Measurements from ENCODE around the gene FASTK.

FASTK gene, protein sequence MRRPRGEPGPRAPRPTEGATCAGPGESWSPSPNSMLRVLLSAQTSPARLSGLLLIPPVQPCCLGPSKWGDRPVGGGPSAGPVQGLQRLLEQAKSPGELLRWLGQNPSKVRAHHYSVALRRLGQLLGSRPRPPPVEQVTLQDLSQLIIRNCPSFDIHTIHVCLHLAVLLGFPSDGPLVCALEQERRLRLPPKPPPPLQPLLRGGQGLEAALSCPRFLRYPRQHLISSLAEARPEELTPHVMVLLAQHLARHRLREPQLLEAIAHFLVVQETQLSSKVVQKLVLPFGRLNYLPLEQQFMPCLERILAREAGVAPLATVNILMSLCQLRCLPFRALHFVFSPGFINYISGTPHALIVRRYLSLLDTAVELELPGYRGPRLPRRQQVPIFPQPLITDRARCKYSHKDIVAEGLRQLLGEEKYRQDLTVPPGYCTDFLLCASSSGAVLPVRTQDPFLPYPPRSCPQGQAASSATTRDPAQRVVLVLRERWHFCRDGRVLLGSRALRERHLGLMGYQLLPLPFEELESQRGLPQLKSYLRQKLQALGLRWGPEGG

DNA sequence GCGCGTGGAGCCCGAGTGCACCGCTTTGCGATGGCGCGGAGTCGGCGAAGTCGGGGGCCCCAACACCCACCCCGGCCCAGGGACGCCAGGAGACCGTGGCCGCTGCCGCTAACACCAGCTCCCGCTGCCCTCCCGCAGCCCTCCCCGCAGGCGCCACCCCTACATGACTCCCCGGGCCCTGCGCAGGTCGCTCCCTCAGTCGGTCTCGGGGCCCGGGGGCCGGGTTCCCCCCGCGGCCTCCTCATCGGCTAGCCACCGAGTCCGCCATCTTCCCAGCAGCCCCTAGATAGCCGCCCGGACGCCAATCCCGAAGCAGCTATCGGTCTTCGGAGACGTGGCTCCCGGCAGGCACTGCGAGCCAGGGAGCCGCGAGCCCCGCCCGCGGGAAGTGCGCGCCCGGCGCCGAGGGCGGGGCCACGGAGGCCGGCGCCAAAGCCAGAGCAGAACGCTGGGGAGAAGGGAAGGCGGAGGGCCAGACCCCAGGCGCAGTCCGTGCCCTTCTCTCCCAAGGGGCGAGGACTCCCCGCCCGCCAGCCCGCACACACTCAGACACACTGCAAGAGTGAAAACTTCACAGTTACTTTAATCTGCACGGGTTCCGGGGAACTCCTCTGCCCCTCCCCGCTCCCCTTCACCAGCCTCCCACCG is at the start of gene FASTK:
Gene FASTK, minus strand, starts transcription at position 288 of the 648 bp plus-strand sequence. Its CDS starts 43 bp downstream, at position 245.
- peak; percentile 85 to 87 for DNase-seq (ENCODE audit: low read depth in 2 of 2)

GRCh38 chr7:151129960-151130591 is 49.5 kb upstream of the FASTK start:
- DNase-seq (ENCODE audit: low read depth in 2 of 2) = no peak

DNA sequence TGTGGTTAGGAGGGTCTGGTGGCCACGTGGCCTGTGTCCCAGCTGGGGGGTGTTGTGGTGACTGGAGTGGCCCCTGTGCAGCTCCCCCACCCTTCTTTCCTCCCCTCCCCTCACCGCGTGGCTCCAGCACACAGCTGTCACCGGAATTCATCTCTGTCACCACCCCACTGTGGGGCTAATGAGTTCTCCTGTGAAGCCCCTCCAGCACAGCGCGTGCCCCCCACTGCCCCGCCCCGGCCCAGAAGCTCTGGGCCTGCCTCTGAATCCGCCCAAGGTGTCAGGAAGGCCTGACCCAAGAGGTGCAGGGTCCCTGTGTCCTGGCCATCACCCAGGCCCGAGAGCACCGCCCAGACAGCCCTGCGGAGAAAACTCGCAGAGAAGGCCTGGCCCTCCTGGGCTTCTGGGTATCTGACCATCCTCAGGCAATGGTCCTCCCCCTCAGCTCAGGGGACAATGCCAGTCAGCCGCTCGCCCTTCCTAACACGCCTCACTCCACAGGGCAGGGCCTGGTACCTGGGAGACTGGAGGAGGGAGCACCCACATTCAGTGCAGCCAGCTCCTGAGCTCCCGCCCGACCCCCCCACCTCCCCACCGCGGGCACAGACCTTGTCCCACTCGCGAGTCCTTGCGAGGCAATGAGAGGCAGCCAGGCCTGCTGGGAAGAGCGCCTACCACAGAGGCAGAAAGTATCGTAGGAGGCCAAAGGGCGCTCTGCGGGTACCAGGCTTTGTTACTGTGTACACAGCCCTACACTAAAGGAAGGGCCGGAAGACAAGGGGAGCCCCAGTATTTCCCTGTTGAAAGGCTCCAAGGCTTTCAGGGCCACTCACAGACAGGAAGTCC is 48.7 kb upstream of the FASTK start:
- DNase-seq (ENCODE audit: low read depth in 2 of 2) = no peak

DNA sequence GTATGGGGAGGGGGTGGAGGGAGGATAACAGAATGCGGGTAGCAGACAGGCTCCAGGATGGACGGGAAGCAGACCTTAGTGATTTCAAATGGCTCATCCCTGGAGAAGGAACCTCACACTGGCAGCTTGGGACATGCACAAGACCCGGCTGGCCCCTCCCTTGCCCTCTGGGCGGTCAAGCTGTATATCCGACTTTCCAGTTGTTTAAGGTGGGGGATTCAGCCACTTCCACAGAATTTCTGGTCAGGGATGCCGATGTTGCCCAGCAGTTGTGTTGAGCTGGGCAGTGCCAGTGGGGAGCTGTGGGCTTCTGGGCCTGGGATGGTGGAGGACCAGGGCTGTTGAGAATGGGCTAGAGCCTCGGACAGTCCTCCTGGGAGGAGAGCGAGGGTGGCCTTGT is 48.1 kb upstream of the FASTK start:
- no peak for DNase-seq (ENCODE audit: low read depth in 2 of 2)

- no peak for DNase-seq (ENCODE audit: low read depth in 2 of 2)
Measured at GRCh38 chr7:151128144-151128543, 47.5 kb upstream of the FASTK start.

DNA sequence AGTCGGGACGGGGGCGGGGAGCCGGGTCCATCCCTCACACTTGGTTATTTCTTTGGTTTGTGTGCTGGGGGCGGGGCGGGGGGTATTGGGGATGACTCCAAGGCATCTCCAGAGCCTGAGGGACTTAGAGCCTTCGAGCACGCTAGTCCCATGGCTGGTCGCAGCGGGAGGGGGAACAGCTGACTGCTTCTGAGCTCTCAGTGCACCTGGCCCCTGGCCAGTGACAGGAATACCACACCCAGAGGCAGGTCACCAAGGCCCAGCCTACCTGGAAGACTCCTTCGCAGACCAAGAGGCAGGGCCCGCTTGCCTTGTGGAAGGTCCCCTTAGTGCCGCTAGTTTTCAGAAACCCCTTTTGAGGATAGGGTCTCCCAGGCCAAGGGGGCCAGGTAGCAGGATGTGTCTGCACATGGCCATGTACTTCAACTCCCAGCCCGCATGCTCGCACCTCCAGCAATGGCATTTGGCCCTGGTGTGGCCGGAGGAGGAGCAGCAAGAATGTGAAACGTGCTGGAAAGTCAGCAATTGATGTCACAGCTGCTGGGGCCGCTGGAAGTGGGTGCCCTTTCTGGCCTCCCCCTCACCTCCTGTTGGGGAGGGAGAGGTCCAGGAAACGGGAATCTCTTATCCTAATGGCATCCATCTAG is 46.0 kb upstream of the FASTK start:
- DNase-seq (ENCODE audit: low read depth in 2 of 2) = no peak

DNA sequence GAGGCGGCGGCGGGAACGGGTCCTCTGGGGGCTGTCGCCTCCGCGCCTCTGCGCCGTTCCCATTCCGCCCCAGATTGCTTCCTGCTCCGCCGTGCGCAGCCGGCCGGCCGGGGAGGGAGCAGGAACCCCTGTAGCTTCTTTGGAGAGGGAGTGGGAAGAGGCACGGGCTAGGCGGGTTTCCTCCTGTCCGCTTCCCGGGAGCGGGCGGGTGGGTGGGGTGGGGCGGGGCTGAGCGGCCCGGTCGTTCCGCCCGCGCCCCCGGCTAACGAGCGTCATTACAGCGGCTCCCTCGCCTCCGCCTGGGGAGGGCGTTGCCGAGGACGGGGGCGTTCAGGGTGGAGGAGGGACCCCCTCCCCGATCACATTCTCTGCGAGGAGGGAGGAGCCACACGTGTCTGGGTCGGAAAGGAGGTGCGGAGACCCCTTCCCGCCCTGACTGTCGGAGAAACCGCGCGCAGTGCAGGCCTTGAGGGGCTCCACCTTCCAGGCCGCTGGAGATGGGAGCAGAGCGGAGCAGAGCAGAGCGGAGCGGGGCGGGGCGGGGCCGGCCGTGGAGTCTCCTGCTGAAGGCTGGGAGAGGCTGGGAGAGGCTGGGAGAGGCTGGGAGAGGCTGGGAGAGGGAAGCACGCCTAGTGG is 45.4 kb upstream of the FASTK start:
- DNase-seq (ENCODE audit: low read depth in 2 of 2) = no peak

DNA sequence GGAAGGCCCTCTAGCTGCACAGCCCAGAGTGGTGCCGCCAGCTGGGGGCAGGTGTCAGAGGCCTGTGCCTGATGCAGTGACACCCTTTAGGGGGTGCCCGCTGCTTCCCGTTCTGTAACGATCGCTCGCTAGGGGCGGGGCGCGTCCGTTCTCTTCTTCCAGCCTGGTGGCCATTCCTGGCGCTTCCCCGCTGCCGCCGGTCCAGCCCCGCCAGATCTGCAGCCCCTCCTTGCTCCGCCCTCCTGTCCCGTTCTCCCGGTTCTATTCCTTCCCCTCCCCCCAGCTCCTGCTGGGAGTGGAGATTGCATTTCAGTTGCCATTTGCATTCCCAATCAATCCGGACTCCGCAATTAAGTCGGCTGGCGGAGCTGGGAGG is 44.8 kb upstream of the FASTK start:
- DNase-seq (ENCODE audit: low read depth in 2 of 2) = no peak

DNA sequence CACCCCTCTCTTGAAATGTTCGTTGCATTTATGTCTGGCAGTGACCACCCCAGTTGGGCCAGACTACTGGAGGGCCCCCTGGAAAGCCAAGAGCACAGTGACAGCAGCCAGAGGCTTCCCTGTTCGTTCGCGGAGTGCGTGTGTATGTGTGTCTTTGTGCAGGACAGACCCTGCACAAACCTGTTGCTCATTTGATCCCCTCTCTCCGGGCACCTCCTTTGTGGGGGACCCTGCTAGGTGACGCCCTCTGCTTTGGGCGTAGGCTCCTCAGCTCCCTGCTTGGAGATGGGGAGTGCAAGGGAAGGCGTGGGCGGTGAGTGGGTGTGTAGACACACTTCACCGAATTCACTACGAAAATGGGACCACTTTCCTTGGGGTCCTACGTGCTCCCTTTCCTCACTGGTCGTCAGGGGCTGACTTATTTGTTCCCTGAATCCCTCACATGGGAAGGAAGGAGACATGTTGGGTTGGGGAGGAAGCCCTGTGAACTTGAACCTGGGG is 44.3 kb upstream of the FASTK start:
- DNase-seq (ENCODE audit: low read depth in 2 of 2) = no peak

- no peak for DNase-seq (ENCODE audit: low read depth in 2 of 2)
Measured at GRCh38 chr7:151124481-151124880, 43.9 kb upstream of the FASTK start.

GRCh38 chr7:151123822-151124464 is 43.3 kb upstream of the FASTK start:
- peak; percentile 50 to 53 for DNase-seq (ENCODE audit: low read depth in 2 of 2)

GRCh38 chr7:151123158-151123821 is 42.7 kb upstream of the FASTK start:
- DNase-seq (ENCODE audit: low read depth in 2 of 2) = no peak

- DNase-seq (ENCODE audit: low read depth in 2 of 2) = no peak
Measured at GRCh38 chr7:151122796-151123157, 42.2 kb upstream of the FASTK start.

- DNase-seq (ENCODE audit: low read depth in 2 of 2) = no peak
Measured at GRCh38 chr7:151122276-151122675, 41.7 kb upstream of the FASTK start.

- no peak for DNase-seq (ENCODE audit: low read depth in 2 of 2)
Measured at GRCh38 chr7:151121380-151122170, 41.0 kb upstream of the FASTK start.

DNA sequence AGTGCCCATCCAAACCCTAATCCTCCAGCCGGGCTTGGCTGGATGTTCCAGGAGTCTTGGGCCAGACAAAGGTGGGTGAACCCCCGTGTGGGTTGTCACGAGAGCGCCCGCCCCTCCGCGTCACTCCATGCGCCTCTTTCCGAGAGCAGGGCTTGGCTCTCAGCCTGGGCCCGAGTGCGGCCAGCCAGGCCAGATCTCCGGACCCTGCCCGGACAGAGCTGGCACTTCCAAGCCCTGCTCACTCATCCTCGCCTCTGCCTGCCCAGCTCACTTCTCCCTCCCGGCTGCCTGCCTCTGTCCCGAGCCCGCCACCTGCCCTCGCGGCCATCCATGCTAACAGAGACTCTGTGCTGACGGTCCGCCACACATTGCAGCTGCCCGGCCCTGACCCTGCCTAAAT is 40.3 kb upstream of the FASTK start:
- no peak for DNase-seq (ENCODE audit: low read depth in 2 of 2)

DNA sequence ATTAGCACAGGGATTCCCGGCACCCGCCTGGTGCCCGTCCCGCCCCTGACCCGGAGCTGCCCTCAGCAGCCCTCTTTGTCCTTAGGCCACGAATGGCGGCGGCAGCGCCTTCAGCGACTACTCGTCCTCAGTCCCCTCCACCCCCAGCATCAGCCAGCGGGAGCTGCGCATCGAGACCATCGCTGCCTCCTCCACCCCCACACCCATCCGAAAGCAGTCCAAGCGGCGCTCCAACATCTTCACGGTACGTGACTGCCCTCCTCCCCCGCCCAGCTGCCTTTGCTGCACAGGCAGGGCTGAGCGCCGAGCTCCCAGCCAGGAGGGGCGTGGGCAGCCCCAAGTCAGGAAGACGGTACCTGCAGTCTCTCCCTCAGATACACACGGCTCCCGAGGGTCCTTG is 39.3 kb upstream of the FASTK start:
- no peak for DNase-seq (ENCODE audit: low read depth in 2 of 2)

DNA sequence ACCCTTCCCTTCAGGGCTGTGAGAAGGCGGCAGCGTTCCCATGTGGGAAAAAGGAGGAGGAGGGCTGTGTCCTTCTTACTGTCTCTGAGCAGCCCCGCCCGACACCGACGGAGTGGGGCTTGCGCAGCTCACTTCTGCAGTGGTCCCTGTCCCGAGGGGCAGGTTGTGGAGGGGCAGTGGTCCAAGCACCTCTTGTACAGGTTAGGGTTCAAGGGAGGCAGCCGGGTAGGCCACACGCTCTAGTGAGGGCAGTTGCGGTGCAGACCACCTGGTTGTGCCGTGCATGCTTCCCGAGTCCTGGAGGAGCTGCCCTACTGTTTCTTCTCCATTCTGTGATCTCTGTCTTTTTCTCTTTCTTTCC is 38.4 kb upstream of the FASTK start:
- DNase-seq (ENCODE audit: low read depth in 2 of 2) = no peak

Measured in stimulated activated CD8-positive, alpha-beta memory T cell treated with anti-CD3 and anti-CD28 coated beads, Interleukin-15, amount 100 ng/mL, for 48 hours (primary cell).